GM03348 (cell line): ENCODE results near the gene POP7.
A peak's percentile ranks its signal among the peaks of the same experiment; 100 is the strongest.

Experiments
- DNase-seq: peaks from one replicate; pipeline ENCODE4 v3.0.0; 2012; ENCODE audit warnings: low spot score

The POP7 gene

GRCh38 chr7:100679129-100679926, 26.6 kb upstream of the POP7 start:
- no peak for DNase-seq

GRCh38 chr7:100679927-100680575, 25.9 kb upstream of the POP7 start:
- no peak for DNase-seq

DNA sequence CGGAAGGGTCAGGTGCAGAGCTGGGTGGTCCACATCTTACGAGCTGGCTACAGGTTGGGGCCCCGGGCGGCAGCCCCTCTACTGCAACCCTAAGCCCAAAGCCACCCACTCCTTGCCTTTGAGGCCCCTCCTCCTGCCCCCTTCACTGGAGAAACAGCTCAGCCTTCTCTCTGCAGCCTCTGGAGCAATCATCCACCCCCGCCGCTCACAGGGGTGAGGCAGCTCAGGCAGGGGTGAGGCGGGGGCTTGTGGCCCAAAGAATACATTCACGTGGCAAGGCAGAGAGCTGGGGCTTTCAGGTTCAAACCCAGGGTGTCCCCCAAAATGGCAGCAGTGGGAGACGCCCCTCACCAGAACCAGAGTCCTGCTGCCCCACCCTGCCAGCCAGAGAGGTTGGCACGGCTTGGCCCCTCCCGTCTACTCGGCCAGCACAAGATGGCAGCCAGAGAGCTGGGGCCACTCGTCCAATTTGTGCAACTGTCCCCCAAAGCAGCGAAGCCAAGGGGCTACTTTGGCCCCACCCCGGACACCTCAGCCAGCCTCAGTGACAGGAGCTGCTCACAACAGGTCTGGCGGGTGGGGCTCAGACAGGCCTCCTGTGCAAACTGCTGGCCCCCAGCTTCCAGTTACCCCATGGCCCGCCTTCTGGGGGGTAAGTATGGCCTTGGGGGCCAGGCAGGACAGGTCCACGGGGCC, 25.2 kb upstream of the POP7 start:
- no peak for DNase-seq

- DNase-seq: no peak
Observed at GRCh38 chr7:100681491-100682227, 24.3 kb upstream of the POP7 start.

DNA sequence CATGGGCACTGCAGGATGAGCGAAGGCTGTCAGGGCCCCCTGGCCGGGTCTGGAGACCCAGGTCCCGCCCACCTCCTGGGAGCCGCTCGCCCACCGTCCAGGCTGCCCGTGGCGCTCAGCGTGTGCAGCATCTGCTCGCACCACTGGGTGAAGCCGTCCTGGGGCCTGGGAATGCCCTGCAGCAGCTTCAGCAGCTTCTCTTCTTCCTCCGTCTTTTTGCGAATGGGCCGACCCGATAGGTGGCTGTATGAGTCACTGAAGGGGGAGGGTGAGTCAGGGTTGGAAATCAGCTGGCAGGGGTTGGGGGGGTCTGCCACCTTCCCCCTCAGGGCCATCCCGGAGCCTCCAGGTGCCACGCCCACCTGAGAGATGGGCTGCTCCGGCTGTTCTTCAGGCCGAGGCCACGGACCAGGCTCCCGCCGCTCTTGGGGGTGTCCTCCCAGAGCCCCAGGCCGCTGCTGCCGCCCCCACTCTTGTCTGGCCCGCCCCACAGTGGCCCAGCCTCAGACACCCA, 23.6 kb upstream of the POP7 start:
- no peak for DNase-seq

DNA sequence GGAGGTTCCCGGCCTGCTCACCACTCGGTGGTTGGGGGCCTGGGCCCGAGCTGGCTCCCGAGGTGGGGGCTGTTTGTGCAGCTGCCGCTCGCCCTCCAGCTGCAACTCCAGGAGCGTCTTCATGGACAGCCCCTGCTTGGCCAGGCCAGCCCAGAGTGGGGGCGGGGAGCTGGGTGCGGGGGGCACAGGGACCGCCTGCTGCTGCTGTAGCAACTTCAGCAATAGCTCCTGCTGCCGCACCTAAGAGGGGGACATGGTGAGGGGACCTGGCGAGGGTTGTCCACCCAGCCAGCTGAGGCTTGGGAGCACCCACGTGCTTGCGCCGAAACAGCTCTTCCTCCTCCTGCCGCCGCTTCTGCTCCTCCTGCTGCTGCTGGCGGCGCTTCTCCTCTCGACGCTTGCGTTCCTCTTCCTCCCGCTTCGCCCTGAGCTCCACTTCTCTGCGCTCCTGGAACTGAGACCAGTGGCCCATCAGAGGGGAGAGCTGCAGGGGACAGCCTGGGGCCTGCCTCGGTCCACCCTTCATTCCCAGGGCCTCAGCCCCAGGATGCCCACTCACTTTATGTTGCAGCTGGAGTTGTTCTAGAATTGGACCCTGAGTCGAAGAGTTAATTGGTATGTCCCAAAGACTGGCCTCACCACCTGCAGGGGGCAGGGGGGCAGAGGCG, 22.8 kb upstream of the POP7 start:
- DNase-seq: no peak

- DNase-seq: no peak
Observed at GRCh38 chr7:100683659-100684533, 22.0 kb upstream of the POP7 start.

DNA sequence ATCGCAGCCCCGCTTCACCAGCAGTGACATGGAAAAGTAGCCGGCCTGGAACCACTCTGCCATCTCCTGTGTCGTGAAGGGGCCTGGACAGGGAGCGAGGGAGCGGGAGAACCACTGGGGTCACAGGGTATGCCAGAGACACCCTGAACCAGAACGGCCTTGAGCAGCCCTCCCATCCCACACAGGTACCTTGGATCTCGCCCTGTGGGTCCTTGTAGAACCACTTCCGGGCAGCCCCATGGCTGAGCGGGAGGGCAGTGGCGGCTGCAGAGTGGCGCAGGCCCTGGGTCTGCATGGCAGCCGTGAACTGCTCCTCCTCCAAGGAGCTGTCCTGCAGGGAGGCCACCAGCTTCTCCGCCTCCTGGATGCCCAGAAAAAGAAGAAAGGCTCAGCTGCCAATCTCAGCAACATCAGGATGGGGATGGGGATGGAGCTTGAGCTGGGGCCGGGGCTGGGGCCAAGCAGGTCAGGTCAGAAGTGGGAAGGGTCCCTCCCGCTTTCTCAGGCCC, 21.3 kb upstream of the POP7 start:
- peak; percentile 3 for DNase-seq

GRCh38 chr7:100685049-100685605, 20.8 kb upstream of the POP7 start:
- peak; percentile 3 for DNase-seq

- DNase-seq: no peak
Observed at GRCh38 chr7:100685631-100686145, 20.2 kb upstream of the POP7 start.

DNA sequence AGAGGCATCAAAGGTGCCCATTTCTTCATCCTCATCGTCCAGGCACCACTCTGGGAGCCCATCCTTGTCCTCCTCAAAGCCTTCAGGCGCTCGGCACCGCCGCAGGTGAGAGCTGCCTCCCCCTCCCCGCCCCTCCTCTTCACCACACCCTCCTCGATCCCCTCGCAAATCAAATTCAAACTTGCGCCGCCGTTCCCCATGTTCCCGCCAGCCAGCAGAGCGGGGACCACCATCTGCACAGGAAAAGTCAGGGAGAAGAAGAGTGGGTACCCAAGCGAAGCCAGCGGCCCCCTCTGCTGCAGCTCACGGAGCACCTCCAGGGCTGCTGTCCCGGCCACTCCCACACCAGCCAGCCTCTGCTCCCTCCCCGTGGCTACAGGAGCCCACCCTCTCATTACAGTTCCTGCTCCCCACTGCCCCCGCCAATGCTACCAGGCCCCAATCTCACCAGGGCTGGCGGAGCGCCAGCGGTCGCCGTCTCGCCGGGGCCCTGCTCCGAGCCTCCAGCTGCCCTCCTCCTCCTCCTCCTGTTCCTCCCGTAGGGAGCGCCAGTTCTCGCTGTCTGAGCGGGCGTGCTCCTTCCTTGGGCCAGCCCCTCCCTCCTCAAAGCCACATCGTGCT, 19.6 kb upstream of the POP7 start:
- DNase-seq: no peak

DNA sequence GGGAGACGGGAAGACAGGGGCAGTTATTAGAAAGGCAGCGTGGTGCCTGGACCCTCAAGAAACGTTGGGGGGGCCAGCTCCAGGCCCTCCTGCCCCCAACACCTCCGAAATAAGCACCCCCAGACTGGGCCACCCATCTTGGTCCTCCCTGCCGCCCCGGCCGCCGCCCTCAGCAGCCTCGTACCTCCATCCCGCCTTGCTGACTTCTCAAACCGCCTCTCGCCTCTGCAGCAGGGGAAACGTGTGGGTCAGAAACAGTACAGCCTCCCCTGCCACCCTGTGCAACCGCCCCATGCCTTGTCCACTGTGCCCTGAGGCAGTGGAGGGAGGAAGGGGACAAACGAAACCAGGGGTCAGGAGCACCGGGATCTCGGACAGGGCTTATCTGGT, 19.1 kb upstream of the POP7 start:
- no peak for DNase-seq

DNA sequence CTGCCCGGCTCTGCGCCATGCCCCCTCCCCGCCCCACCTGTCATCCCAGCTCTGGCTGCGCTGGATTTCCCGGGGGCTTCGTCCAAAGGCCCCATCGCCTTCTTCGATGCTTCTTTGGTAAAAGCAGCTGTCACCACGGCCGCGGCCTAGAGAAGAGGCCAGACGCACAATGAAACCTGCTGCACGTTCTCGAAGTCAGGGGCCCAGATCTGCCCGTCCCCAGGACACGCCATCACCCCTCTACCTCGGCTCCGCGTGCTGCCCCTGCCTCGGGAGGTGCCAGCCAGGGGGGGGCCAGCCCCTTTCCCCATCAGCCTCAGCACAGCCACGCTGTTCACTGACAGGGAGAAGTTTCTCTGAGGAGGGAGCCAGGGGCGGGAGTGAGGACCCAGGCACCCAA, 18.7 kb upstream of the POP7 start:
- no peak for DNase-seq

- no peak for DNase-seq
Observed at GRCh38 chr7:100687751-100688300, 18.1 kb upstream of the POP7 start.

- no peak for DNase-seq
Observed at GRCh38 chr7:100688326-100688860, 17.5 kb upstream of the POP7 start.

GRCh38 chr7:100689230-100690135, 16.4 kb upstream of the POP7 start:
- no peak for DNase-seq

GRCh38 chr7:100691676-100692577, 14.0 kb upstream of the POP7 start:
- DNase-seq: peak; percentile 91
